Smooth muscle cell (in vitro differentiated cells): ENCODE results near the gene PICALM. TPM values are rescaled to one million over a fixed set of nuclear protein-coding genes. Genes with fewer than 3 reads are reported as not detected.
A peak's percentile ranks its signal among the peaks of the same experiment; 100 is the strongest.

ENCODE experiments used
- DNase-seq: peaks from one replicate; lab custom pipeline; 2025; ENCODE audit not compliant: unreplicated experiment; lab: John Stamatoyannopoulos, UW
- H2AFZ ChIP-seq: fragments of 200-600 bp; sonication (generic); 2 replicates; pipeline ENCODE4 v1.6.0; 2016; ENCODE audit warnings: antibody characterized with exemption, low read depth, mild to moderate bottlenecking
- H3F3A ChIP-seq: fragments of 200-600 bp; sonication (generic); 2 replicates; pipeline ENCODE4 v1.6.0; 2017; ENCODE audit warnings: antibody characterized with exemption, low read depth
- H3K27ac ChIP-seq: fragments of 200-600 bp; sonication (generic); 2 replicates; pipeline ENCODE4 v1.5.1; 2016; ENCODE audit warnings: low read depth, mild to moderate bottlenecking
- H3K27me3 ChIP-seq: fragments of 200-600 bp; sonication (generic); 2 replicates; pipeline ENCODE4 v1.6.1; 2016; ENCODE audit warnings: low read depth, mild to moderate bottlenecking
- H3K36me3 ChIP-seq: fragments of 200-600 bp; sonication (generic); 2 replicates; pipeline ENCODE4 v1.5.1; 2016; ENCODE audit warnings: low read depth
- H3K4me1 ChIP-seq: fragments of 200-600 bp; sonication (generic); 2 replicates; pipeline ENCODE4 v1.5.1; 2016; ENCODE audit warnings: low read depth
- H3K4me2 ChIP-seq: fragments of 200-600 bp; sonication (generic); 2 replicates; pipeline ENCODE4 v1.6.0; 2016; ENCODE audit warnings: mild to moderate bottlenecking
- H3K4me3 ChIP-seq: fragments of 200-600 bp; sonication (generic); 2 replicates; pipeline ENCODE4 v1.5.1; 2016; ENCODE audit warnings: mild to moderate bottlenecking
- H3K79me2 ChIP-seq: fragments of 200-600 bp; sonication (generic); 2 replicates; pipeline ENCODE4 v1.6.0; 2016; ENCODE audit warnings: low read depth, mild to moderate bottlenecking
- H3K9ac ChIP-seq: fragments of 200-600 bp; sonication (generic); 2 replicates; pipeline ENCODE4 v1.6.0; 2016; ENCODE audit warnings: low read depth
- H3K9me3 ChIP-seq: fragments of 200-600 bp; sonication (generic); replicated peaks from 2 replicates; pipeline ENCODE4 v1.5.1; 2016; ENCODE audit warnings: low read depth
- H4K20me1 ChIP-seq: fragments of 200-600 bp; sonication (generic); 2 replicates; pipeline ENCODE4 v1.6.0; 2016; ENCODE audit warnings: low read depth
- CTCF ChIP-seq: fragments of 200-600 bp; sonication (generic); IDR thresholded peaks from 2 replicates; pipeline ENCODE4 v1.5.1; 2017; ENCODE audit warnings: borderline replicate concordance, mild to moderate bottlenecking, antibody characterized with exemption; ENCODE audit not compliant: insufficient read depth, poor library complexity, severe bottlenecking
- WGBS: methylation state at CpG from one replicate; pipeline ENCODE4 v1.1.7; 2016; ENCODE audit warnings: low lambda C conversion rate; 5-methylcytosine and 5-hydroxymethylcytosine counted together
- polyA plus RNA-seq: library from polyadenylated mRNA; unstranded; fragments of >200 nt; fragmentation: Nextera tagmentation; extraction: Ambion mirVana; gene quantifications from 2 replicates; pipeline ENCODE4 v1.2.1, GENCODE V29; 2016
- total RNA-seq: library from RNA; depleted of rRNA; stranded (reverse); fragments of >200 nt; gene quantifications from 2 replicates; pipeline ENCODE4 v1.2.3, GENCODE V29; 2014

The PICALM gene
- total and polyA plus RNA-seq, 2 experiments from 2014 or later: 72.9 to 420 TPM

DNA sequence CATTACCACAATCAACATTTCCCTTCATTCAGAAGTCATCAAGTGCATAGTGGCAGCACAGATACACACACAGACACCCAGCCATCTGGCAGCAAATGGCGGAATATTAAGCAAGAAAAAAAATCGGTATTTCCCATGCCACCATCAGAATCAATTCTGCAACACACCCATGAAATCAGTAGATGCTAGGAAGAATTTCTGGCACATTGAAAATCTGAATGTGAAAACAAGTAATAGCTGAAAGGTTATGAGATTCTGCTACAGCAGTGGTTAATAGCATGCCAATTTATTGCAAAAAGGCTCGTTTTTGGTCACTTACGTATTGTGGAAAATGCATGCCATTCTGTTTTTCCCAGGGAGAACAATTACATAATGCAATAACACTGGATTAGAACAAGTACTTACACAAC is 91.1 kb downstream of the PICALM start:
- 93% methylated on average over 4 of the region's 4 CpGs for WGBS
- Histone ChIP-seq H3F3A (peaks cover 25% of the 10 kb centered on the region), H3K4me1 (no peaks in the 10 kb centered on the region), H3K79me2 (peaks cover 70% of the 10 kb centered on the region), H3K27ac (no peak overlapping the region), H3K36me3 (peaks cover 48% of the 10 kb centered on the region), H3K27me3 (no peaks in the 10 kb centered on the region), H2AFZ (no peak overlapping the region), H3K9ac (no peak overlapping the region), H4K20me1 (peaks cover 92% of the 10 kb centered on the region), H3K9me3 (no peaks in the 10 kb centered on the region), H3K4me2 (no peak overlapping the region), H3K4me3 (no peak overlapping the region)
- DNase-seq: no peak
- TF ChIP-seq CTCF: no peak

DNA sequence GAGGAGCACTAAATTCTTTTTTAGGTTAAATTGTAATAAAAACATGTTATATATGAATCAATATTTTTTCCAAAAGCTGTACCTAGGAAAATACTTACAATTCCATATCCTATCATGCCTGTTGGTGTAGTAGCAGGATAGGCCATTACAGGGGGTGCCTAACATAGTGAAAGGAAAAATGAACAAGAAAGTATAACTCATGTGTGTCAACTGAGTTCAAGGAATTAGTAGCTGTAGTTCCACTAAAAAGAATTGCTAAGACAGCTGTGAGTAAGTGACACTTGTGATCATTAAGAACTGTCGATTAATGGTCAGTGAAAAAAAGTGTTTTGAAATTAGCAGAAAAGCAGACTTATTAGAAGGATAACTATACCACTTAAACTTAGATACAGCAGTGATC is 92.4 kb downstream of the PICALM start:
- Histone ChIP-seq H4K20me1 (peaks cover 92% of the 10 kb centered on the region), H3K4me3 (no peak overlapping the region), H3K9ac (no peak overlapping the region), H2AFZ (no peak overlapping the region), H3F3A (peaks cover 31% of the 10 kb centered on the region), H3K9me3 (no peaks in the 10 kb centered on the region), H3K4me2 (no peak overlapping the region), H3K27ac (no peak overlapping the region), H3K27me3 (no peaks in the 10 kb centered on the region), H3K4me1 (no peaks in the 10 kb centered on the region), H3K36me3 (peaks cover 49% of the 10 kb centered on the region), H3K79me2 (peaks cover 67% of the 10 kb centered on the region)
- 96% methylated on average over 1 of the region's 1 CpG for WGBS
- no peak for TF ChIP-seq CTCF
- DNase-seq: no peak

- TF ChIP-seq CTCF: no peak
- WGBS: 77% methylated on average over 4 of the region's 4 CpGs
- H3K9me3 ChIP-seq: no peaks in the 10 kb centered on the region
- H3K27ac ChIP-seq: peak overlapping the region; percentile 10
- peaks cover 55% of the 10 kb centered on the region for H3F3A ChIP-seq
- H3K4me1 ChIP-seq: no peaks in the 10 kb centered on the region
- peaks cover 93% of the 10 kb centered on the region for H4K20me1 ChIP-seq
- H3K36me3 ChIP-seq: peaks cover 38% of the 10 kb centered on the region
- no peak overlapping the region for H3K9ac ChIP-seq
- no peak overlapping the region for H3K4me3 ChIP-seq
- H3K4me2 ChIP-seq: no peak overlapping the region
- H3K27me3 ChIP-seq: no peaks in the 10 kb centered on the region
- peaks cover 54% of the 10 kb centered on the region for H3K79me2 ChIP-seq
- no peak for DNase-seq
- no peak overlapping the region for H2AFZ ChIP-seq
Observed at GRCh38 chr11:85974122-85974521, 94.8 kb downstream of the PICALM start.

- Histone ChIP-seq H3K4me3 (no peak overlapping the region), H2AFZ (no peak overlapping the region), H4K20me1 (peaks cover 90% of the 10 kb centered on the region), H3K27me3 (no peaks in the 10 kb centered on the region), H3K9me3 (no peaks in the 10 kb centered on the region), H3K4me1 (no peaks in the 10 kb centered on the region), H3K9ac (no peak overlapping the region), H3K27ac (peak overlapping the region; percentile 21), H3K4me2 (no peak overlapping the region), H3K79me2 (peaks cover 53% of the 10 kb centered on the region), H3K36me3 (peaks cover 34% of the 10 kb centered on the region), H3F3A (peaks cover 40% of the 10 kb centered on the region)
- no peak for DNase-seq
- 92% methylated on average over 5 of the region's 5 CpGs for WGBS
- TF ChIP-seq CTCF: no peak
Observed at GRCh38 chr11:85970593-85970992, 98.3 kb downstream of the PICALM start.
